GM12865 (cell line): ENCODE measurements around the gene IGLL5.

Experiments used
- DNase-seq: peaks from one replicate; pipeline ENCODE4 v3.0.0; 2010; ENCODE audit warnings: low read depth
- H3K4me3 ChIP-seq: 2 replicates; pipeline ENCODE4 v1.5.1; 2011; ENCODE audit warnings: mild to moderate bottlenecking, low read depth, low read length, control low read depth
- TF ChIP-seq, protein P1 (sequence below): IDR thresholded peaks from 2 replicates; pipeline ENCODE4 v1.5.1; 2011; ENCODE audit warnings: low read length, control low read depth, low read depth, inconsistent platforms; ENCODE audit not compliant: insufficient read depth; ENCODE audit errors: missing control alignments

IGLL5 gene

DNA sequence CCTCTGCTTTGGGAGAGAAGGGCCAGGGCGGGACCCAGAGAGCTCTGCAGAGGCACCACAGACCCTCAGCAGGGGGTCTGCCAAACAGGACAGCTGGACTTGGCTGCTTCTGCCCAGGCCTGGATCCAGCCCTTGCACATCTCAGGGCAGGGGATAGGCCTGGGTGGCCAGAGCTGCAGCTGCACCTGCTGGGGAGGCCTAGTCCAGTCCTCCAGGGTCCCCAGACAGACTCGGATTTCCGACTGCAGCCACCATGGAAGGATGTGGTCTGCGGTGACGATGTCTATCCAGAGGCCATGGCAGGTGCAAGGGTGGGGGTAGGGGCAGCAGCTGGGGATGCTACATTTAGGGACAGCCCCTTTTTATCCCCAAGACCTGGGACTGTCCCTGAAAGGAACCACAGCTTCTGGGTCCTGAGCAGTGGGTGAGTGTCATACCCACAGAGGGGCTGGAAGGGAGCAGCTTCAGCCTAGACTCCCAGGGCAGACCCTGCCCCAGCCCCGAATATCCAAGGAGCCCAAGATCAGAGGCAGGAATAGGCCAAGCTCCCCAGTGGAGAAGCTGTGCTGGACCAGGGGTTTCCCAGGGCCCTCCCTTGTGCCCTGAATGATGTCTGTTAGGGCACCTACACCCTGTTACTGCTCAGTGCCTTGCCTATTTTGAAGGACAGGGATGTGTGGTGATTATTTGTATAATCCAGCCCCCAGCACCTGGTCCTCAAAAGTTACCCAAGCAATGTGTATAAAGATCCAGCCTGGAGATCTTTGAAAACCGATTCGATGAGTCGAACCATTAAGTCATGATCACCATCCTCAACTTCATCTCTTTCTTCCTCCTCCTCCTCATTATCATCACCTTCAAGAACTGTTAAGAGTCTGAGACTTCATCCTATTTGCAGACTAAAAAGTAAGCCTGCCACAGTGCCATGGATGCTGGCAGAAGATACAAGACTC lies 2.5 kb upstream of the IGLL5 start:
- TF ChIP-seq, protein P1, sequence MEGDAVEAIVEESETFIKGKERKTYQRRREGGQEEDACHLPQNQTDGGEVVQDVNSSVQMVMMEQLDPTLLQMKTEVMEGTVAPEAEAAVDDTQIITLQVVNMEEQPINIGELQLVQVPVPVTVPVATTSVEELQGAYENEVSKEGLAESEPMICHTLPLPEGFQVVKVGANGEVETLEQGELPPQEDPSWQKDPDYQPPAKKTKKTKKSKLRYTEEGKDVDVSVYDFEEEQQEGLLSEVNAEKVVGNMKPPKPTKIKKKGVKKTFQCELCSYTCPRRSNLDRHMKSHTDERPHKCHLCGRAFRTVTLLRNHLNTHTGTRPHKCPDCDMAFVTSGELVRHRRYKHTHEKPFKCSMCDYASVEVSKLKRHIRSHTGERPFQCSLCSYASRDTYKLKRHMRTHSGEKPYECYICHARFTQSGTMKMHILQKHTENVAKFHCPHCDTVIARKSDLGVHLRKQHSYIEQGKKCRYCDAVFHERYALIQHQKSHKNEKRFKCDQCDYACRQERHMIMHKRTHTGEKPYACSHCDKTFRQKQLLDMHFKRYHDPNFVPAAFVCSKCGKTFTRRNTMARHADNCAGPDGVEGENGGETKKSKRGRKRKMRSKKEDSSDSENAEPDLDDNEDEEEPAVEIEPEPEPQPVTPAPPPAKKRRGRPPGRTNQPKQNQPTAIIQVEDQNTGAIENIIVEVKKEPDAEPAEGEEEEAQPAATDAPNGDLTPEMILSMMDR, result no peak
- 0 out of 2 replicates have a peak overlapping the region, but pooled peaks have one; percentile 4 for H3K4me3 ChIP-seq

DNA sequence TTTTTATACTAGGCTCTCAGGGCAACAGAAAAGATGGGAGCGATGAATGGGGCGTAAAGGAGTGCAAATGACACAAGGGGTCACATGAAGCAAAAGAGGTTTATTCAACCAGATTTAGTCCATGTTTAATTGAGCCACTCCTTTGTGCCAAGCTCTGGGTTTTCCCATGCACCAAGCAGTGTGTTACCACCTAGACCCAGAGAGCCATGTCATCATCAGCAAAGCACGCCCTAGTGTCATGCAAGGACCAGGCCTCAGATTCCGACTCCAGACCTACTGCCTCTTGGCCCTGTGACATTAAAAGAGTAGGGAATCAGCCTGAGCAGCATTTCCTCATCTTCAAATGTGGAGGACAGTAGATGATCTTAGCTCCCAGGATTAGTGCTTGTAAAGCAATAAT lies 1.1 kb upstream of the IGLL5 start:
- H3K4me3 ChIP-seq, result no peak overlapping the region
- TF ChIP-seq, protein P1, result no peak
- no peak for DNase-seq

More for the DNA sequence above, 2.5 kb upstream of the IGLL5 start:
- peak; percentile 93 for DNase-seq

DNA sequence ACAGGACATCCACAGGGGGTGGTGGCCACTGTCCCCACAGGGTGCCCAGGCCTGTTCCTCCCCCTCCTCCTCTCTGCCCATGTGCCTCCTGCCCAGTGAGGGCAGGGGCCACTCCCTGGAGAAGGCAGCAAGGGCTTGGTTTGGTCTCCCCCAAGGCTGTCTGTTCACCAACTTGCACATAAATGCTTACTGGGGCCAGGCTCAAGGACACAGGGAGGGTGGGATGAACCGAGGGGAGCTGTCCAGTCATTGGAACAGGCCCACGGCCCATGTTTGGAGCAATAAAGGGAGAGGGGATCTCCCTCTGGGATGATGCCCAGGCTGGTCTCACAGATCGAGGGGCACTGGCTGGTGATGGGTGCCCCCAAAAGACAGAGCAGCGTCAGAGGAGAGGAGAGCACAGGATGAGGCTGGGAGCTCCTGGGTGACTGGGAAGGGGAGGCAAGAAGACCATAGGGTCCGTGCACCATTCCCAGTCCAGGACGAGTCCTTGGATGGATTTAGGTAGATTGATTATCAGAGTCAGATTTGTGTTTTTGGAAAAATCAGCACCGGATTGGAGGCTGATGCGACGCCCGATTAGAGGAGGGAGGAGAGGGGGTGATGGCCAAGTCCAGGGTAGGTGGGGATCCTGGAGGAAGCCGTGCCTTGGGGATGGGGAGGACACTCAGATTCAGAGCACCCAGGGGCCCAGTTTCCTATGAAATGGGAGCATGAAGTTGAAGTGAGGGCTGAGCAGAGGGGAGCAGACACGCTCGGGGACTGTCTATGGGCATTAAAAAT lies 1.1 kb downstream of the IGLL5 start:
- TF ChIP-seq, protein P1, result no peak
- H3K4me3 ChIP-seq, result peak overlapping the region; percentile 67
- no peak for DNase-seq

DNA sequence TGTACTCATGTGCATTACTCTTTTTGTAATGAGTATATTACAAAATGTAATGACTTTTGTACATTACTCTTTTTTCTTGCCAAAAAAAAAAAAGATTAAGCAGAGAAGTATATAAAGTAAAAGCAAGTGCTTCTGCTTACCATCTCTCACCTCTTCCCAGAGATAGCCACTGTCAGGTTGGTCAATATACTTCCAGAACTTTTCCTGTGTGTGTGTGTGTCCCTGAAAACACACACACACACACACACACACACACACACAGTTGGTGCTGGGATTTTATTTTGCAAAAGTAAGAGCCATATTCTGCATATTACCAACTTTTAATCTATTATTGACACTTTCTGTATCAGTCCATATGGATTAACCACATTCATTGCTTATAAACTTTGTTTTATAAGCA lies 2.5 kb downstream of the IGLL5 start:
- TF ChIP-seq, protein P1, result no peak
- DNase-seq, result no peak
- peak overlapping the region; percentile 67 for H3K4me3 ChIP-seq

DNA sequence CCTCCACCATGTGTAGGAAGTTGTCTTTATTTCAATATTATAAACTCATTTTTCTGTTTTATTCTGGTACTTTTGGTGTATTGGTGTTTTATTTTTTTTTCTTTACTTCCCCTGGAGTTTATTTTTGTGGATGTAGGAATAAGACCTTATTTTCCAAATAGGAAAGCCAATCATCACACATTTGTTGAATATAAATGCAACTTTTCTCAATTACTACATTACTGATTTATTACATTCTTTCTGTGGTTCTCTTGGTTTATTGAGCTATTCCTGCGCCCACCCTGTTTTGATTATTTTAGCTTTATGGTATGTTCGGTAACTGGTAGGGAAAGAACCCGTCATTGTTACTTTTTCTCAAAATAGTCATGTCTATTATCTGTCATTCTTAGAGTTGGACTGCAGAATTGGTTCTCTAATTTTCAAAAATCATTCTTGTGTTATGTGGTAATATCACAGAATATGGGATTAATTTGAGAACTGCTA lies 3.6 kb downstream of the IGLL5 start:
- DNase-seq, result no peak
- TF ChIP-seq, protein P1, result no peak
- peak overlapping the region; percentile 67 for H3K4me3 ChIP-seq

DNA sequence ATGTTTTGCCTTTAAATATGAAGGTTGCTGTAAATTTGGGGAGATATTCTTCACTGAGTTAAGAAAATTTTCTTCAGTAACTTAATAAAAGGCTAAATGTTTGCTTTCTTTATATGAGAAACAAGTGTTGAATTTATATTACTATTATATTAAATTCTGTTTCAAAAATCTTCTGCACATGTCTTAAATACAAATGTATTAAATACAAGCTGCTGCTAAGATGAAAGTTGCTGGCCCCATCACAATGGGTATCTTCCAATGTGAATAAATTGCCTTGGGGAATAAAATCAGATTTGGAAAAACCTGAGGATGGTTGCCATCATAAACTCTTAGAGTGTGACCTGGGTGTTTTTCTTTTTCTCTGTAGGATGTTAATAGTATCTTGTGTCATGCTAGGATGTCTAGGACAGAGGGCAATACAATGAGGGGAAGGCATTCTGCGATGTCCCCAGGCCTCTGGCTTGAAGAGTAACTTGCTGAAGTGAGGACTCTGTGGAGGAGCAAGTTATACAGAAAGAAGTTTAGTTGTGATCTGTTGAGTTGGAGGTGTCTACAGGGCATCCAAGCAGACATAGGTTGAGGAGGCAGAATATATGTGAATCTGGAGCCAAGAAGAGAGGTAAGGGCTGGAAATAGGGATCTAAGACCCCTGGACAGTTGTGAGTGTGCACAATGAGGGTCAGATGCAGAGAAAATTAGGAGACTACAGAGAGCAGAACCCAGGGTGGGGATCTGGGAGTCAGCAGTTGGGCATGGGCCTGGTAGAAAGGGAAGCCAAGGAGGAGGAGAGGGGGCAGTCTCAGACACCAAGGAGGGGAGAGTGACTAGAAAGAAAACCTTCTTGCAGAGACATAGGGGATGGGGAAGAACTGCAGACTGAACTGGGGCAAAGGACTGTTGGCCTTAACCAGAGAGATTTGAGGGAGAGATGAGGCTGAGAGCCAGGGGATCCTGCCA lies 4.8 kb downstream of the IGLL5 start:
- TF ChIP-seq, protein P1, result no peak

More for the DNA sequence above, 4.8 kb downstream of the IGLL5 start:
- no peak for DNase-seq
- H3K4me3 ChIP-seq, result peak overlapping the region; percentile 67
